ACC112 (cell line): Measurements from ENCODE around the gene DCDC2.
"Not testable (repeated sequence)": the region's sequence is repeated elsewhere in the genome, so short reads cannot be mapped to it uniquely, and the experiment has no call there.

Experiments used
- H2AFZ ChIP-seq: fragments of 200-600 bp; sonication (generic); one replicate; pipeline ENCODE4 v1.6.0; 2017; ENCODE audit warnings: antibody characterized with exemption, low read length; ENCODE audit not compliant: unreplicated experiment
- H3K27ac ChIP-seq: fragments of 200-600 bp; sonication (generic); 2 replicates; pipeline ENCODE4 v1.5.1; 2014; ENCODE audit warnings: low read depth, mild to moderate bottlenecking, antibody characterized with exemption, low read length, moderate library complexity
- H3K27me3 ChIP-seq: fragments of 200-600 bp; sonication (generic); 2 replicates; pipeline ENCODE4 v1.6.1; 2014; ENCODE audit warnings: mild to moderate bottlenecking, antibody characterized with exemption, low read length, moderate library complexity, mixed read lengths; ENCODE audit not compliant: insufficient read depth
- H3K36me3 ChIP-seq: fragments of 200-600 bp; sonication (generic); 2 replicates; pipeline ENCODE4 v1.6.1; 2016; ENCODE audit warnings: mild to moderate bottlenecking, antibody characterized with exemption, low read length, moderate library complexity, mixed read lengths; ENCODE audit not compliant: insufficient read depth
- H3K4me1 ChIP-seq: fragments of 200-600 bp; sonication (generic); one replicate; pipeline ENCODE4 v1.6.1; 2016; ENCODE audit warnings: low read length, mixed read lengths; ENCODE audit not compliant: insufficient read depth, unreplicated experiment, control insufficient read depth
- H3K4me3 ChIP-seq: fragments of 200-600 bp; sonication (generic); 2 replicates; pipeline ENCODE4 v1.5.1; 2014; ENCODE audit warnings: mild to moderate bottlenecking, low read depth, low read length
- H3K79me2 ChIP-seq: fragments of 200-600 bp; sonication (generic); one replicate; pipeline ENCODE4 v1.6.0; 2016; ENCODE audit warnings: low read length; ENCODE audit not compliant: control insufficient read depth, unreplicated experiment, insufficient read depth

The DCDC2 gene

DNA sequence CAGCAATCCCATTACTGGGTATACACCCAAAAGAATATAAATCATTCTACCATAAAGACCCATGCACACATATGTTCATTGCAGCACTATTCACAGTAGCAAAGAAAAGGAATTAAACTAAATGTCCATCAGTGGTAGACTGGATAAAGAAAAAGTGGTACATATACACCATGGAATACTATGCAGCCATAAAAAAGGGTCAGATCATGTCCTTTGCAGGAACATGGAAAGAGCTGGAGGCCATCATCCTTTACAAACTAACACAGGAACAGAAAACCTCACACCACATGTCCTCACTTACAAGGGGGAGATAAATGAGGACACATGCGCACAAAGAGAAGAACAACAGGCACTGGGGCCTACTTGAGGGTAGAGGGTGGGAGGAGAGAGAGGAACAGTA is 60.9 kb downstream of the DCDC2 start:
- H2AFZ ChIP-seq = no peak overlapping the region
- H3K4me1 ChIP-seq = no peaks in the 10 kb centered on the region
- 0 out of 2 replicates have a peak, but pooled peaks cover 5% of the 10 kb centered on the region for H3K27me3 ChIP-seq
- no peaks in the 10 kb centered on the region for H3K36me3 ChIP-seq
- no peak overlapping the region for H3K4me3 ChIP-seq
- no peaks in the 10 kb centered on the region for H3K79me2 ChIP-seq
- no peak overlapping the region for H3K27ac ChIP-seq

DNA sequence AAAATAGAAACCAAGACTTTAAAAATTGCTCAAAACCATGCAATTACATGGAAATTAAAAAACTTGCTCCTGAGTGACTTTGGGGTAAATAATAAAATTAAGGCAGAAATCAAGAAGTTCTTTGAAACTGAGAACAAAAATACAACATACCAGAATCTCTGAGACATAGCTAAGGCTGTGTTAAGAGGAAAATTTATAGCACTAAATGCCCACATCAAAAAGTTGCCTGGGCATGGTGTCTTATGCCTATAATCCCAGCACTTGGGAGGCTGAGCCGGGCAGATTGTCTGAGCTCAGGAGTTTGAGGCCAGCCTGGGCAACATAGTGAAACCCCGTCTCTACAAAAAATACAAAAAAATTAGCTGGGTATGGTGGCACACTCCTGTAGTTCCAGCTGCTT is 64.0 kb downstream of the DCDC2 start:
- not testable (repeated sequence) for H3K27me3 ChIP-seq, H3K4me1 ChIP-seq, H3K79me2 ChIP-seq, H3K4me3 ChIP-seq, H2AFZ ChIP-seq, H3K36me3 ChIP-seq, H3K27ac ChIP-seq

DNA sequence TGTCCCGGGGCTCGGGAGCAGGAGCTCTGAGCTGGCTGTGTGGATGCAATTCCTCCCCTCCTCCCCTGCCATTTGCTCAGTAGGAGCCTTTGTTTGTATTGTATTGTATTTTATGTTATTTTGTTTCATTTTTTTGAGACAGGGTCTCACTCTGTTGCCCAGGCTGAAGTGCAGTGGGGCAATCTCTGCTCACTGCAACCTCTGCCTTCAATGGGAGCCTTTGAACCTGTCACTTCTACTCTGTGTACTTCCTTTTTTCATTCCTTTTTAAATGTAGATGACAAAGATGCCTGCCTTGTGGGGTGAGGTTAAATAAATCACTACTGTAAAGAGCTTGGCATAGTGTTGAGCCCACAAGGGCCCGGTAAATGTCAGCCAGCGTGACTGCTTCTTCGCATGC is 70.6 kb downstream of the DCDC2 start:
- H3K27ac ChIP-seq = no peak overlapping the region
- H3K4me1 ChIP-seq = peaks cover 6% of the 10 kb centered on the region
- peaks cover 7% of the 10 kb centered on the region; the same call in 1 of the 2 replicates for H3K27me3 ChIP-seq
- no peak overlapping the region for H3K4me3 ChIP-seq
- no peaks in the 10 kb centered on the region for H3K79me2 ChIP-seq
- no peaks in the 10 kb centered on the region for H3K36me3 ChIP-seq
- no peak overlapping the region for H2AFZ ChIP-seq

DNA sequence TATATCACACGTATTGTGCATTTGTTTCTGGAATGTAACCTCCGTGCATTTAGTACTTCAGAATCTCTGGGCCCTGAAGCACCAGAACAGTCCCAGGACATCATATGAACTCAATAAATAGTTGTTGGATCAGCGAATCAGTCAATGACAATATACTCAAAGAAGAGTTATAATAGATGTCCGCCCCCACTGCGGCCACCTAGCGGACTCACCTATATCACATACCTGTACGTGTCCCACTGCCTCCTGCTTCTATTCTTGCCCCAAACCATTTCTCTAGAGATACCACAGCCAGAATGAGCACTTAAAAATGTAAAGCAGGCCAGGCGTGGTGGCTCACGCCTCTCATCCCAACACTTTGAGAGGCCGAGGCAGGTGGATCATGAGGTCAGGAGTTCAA is 73.9 kb downstream of the DCDC2 start:
- Histone ChIP-seq H3K4me1 (peaks cover 6% of the 10 kb centered on the region), H3K27ac (no peak overlapping the region), H2AFZ (no peak overlapping the region), H3K36me3 (no peaks in the 10 kb centered on the region), H3K79me2 (no peaks in the 10 kb centered on the region), H3K27me3 (peaks cover 21% of the 10 kb centered on the region), H3K4me3 (no peak overlapping the region)

DNA sequence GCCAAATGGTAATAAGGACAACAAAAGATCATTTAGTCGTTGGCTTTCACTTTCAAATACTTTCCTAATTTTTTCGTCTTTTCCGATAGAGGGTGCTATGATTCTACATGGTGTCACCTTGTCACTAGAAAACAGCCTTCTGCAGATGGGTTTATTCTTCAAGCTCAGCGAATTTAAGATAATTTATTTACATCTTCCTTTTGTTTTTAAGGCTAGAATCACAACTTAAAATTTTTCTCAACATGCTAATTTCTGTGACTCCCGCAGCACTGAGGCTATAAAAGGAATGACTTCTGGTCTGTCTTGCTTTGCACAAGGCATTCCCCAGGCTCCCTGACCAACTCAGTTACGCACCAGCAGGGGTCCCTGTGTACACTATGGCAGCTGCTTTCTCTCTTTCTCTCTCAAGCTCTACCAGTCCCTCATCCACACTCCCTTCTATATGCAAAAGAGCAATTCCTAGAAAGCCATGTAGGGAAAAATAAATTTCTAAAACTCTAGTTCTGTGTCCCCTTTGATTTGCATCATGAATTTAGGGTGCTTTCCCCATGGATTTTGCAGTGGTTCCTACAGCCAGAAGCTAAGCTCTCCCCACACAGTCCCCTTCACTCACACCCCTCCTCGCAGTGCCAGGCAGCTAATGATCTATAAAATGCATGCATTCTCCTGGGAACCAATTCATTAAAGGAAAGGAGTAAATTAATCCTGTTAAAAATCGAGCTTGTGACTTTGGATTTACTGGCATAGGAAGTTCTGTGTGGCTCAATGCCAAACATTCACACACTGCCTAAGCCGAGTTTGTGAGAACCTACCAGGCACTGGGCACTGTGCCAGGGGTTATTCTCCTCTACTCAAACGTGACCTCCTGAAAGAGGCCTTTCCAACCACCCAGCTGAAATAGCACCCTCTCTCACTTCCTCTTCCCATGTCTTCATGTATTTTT is 74.5 kb downstream of the DCDC2 start:
- H3K79me2 ChIP-seq = no peaks in the 10 kb centered on the region
- no peak overlapping the region for H2AFZ ChIP-seq
- H3K4me1 ChIP-seq = peaks cover 6% of the 10 kb centered on the region
- peak overlapping the region; percentile 55 for H3K4me3 ChIP-seq
- H3K27me3 ChIP-seq = peaks cover 28% of the 10 kb centered on the region
- H3K27ac ChIP-seq = no peak overlapping the region
- no peaks in the 10 kb centered on the region for H3K36me3 ChIP-seq

DNA sequence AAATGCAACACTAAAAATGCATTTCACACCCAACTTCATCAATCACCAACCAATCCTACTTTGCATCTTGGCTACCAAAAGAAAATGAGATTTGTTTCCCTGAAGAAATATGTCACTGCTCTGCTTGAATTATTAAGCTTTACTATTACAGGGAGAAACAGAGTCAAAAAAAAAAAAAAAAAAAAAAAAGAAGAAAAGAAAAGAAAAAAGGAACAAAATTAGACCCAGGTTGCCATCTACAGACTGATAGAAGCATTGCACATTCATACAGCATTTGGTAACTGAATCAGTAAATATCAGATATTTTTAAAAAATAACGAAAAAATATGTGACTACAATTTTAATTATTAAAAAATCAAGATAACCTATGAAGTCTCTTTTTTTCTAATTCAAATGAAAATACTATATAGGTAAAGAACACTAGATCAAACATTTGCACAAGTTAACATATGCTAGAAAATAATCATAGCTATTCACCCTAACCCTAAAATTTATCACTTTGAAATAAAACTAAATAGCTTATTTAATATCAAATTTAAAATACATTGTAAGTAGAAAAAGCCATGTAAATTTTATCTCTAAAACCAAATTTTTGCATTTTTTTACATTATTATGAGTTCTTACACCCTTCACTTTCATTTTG is 83.3 kb downstream of the DCDC2 start:
- no peaks in the 10 kb centered on the region for H3K79me2 ChIP-seq

DNA sequence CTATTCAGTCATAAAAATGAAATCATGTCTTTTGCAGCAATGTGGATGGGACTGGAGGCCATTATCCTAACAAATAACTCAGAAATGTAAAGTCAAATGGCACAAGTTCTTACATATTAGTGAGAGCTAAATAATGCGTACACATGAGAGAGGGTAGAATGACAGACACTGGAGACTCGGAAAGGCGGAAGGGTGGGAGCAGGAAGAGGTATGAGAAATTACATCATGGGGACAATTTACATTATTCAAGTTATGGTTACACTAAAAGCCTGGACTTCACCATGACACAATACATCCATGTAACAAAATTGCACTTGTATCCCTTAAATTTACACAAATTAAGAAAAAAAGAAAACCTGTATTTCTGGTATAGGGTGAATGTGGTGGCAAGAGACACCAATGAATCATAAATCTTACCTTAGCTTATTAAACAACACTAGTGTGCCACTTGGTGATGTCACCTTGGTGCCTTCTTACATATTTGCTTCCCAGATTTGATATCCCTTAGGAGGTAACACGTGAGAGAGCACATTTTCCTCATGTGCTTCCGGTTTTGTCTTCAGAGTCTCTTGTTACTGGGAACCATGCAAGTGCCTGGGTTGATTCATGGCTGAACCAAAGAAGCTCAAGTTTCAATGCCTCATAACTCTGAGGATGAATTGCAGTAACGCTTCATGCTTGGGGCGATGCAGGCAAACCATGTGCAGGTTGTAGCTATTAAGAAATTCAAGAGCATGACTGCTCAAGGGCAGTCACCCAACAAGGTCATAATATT is 84.6 kb downstream of the DCDC2 start:
- Histone ChIP-seq H2AFZ (no peak overlapping the region), H3K4me3 (no peak overlapping the region), H3K27me3 (peaks cover 26% of the 10 kb centered on the region), H3K79me2 (no peaks in the 10 kb centered on the region), H3K4me1 (no peaks in the 10 kb centered on the region), H3K27ac (no peak overlapping the region), H3K36me3 (no peaks in the 10 kb centered on the region)

More for the DNA sequence above, 83.3 kb downstream of the DCDC2 start:
- Histone ChIP-seq H3K4me1 (no peaks in the 10 kb centered on the region), H3K27ac (no peak overlapping the region), H3K36me3 (no peaks in the 10 kb centered on the region), H3K4me3 (no peak overlapping the region), H3K27me3 (peaks cover 39% of the 10 kb centered on the region), H2AFZ (no peak overlapping the region)

DNA sequence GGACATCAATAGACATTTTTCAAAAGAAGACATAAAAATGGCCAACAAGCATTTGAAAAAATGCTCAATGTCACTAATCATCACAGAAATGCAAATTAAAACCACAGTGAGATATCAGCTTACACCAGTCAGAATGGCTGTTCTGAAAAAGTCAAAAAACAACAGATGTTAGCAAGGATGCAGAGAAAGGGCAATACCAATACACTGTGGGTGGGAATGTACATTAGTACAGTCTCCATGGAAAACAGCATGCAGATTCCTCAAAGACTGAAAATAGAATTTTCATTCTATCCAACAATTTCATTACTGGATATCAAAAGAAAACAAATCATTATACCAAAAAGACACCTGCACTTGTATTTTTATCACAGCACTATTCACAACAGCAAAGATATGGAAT is 85.3 kb downstream of the DCDC2 start:
- H2AFZ ChIP-seq = no peak overlapping the region
- H3K79me2 ChIP-seq = no peaks in the 10 kb centered on the region
- peaks cover 20% of the 10 kb centered on the region for H3K27me3 ChIP-seq
- no peaks in the 10 kb centered on the region for H3K4me1 ChIP-seq
- no peaks in the 10 kb centered on the region for H3K36me3 ChIP-seq
- H3K27ac ChIP-seq = no peak overlapping the region
- H3K4me3 ChIP-seq = no peak overlapping the region

DNA sequence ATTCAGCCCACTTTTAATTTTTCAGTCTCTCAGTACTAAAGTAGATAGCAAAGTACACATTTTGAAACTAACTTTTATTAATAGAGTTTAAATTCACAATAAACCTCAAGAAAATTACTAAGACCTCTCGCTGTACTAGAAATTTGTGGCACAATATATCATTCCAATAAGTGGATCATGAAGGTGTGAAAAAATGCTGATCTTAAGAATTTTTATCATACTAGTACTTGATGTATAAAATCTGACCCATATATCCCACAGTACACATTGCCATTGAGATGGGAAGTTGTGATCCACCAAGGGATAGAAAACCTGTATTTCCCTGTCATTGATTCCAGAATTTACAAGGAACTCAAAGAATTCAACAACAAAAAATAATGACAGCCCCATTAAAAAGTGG is 85.7 kb downstream of the DCDC2 start:
- Histone ChIP-seq H3K36me3 (no peaks in the 10 kb centered on the region), H3K27ac (no peak overlapping the region), H3K79me2 (no peaks in the 10 kb centered on the region), H3K27me3 (peaks cover 16% of the 10 kb centered on the region), H3K4me1 (no peaks in the 10 kb centered on the region), H2AFZ (no peak overlapping the region), H3K4me3 (no peak overlapping the region)

DNA sequence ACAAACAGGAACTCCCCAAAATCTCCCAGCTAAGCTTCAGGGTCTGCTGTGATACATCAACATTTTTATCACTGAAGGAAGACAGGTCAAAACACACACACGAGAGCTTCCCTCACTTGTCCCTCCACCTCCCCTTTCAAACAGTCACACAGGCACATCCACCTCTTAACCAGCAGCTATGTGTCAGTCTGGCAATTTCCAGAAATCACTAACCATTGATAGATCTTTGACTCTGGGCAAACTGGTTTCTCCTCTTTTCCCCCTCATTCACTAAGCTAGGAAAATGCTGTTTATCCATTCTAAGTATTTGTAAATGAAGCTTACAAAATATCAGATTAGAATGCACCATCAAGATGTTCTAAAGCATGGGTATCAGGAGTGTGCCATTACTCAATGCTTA is 87.8 kb downstream of the DCDC2 start:
- H3K4me1 ChIP-seq = no peaks in the 10 kb centered on the region
- H3K4me3 ChIP-seq = no peak overlapping the region
- H3K27ac ChIP-seq = no peak overlapping the region
- no peak overlapping the region for H2AFZ ChIP-seq
- H3K36me3 ChIP-seq = no peaks in the 10 kb centered on the region
- H3K79me2 ChIP-seq = no peaks in the 10 kb centered on the region
- peaks cover 4% of the 10 kb centered on the region; the same call in 1 of the 2 replicates for H3K27me3 ChIP-seq
